Renal pelvis (tissue), 12 donors: ENCODE results near the gene CCDC59. TPM values are rescaled to one million over a fixed set of nuclear protein-coding genes. Genes with fewer than 3 reads are reported as not detected.
"Not testable (repeated sequence)": the region's sequence is repeated elsewhere in the genome, so short reads cannot be mapped to it uniquely, and the experiment has no call there.

Source experiments
- DNase-seq: peaks from one replicate; pipeline ENCODE4 v3.0.0-alpha.2; 2013
- long read RNA-seq, 16 experiments: transcript quantifications; one replicate each; lab custom pipeline, GENCODE V29; 2026
- polyA plus RNA-seq, 3 donors: library from polyadenylated mRNA; unstranded; fragments of 120-200 nt; gene quantifications; one replicate each; pipeline ENCODE4 v1.2.1, GENCODE V29; 2013; ENCODE audit not compliant: insufficient read length in 3 of 3

The CCDC59 gene
- polyA plus RNA-seq: 10 to 100 TPM; 45.8 to 54.0 (median 46.9) TPM
- long read RNA-seq, donor 1, transcript CCDC59-201 (4 exons, 1,983 nt): major isoform, 7 of 21 reads
- long read RNA-seq, donor 1, partial matches to known transcripts: 5 of 21 reads
- long read RNA-seq, donor 1, other reads (novel, unspliced or antisense): 0 of 21 reads
- long read RNA-seq, donor 2, transcript CCDC59-201 (4 exons, 1,983 nt): major isoform, 6 of 15 reads
- long read RNA-seq, donor 2, partial matches to known transcripts: 0 of 15 reads
- long read RNA-seq, donor 2, other reads (novel, unspliced or antisense): 0 of 15 reads
- long read RNA-seq, donor 3, partial matches to known transcripts: 0 of 14 reads
- long read RNA-seq, donor 3, other reads (novel, unspliced or antisense): 0 of 14 reads
- long read RNA-seq, donor 4, transcript CCDC59-204 (2 exons, 2,101 nt): minor isoform, 5 of 22 reads
- long read RNA-seq, donor 4, transcript CCDC59-201 (4 exons, 1,983 nt): major isoform, 6 of 22 reads
- long read RNA-seq, donor 4, partial matches to known transcripts: 0 of 22 reads
- long read RNA-seq, donor 4, other reads (novel, unspliced or antisense): 0 of 22 reads
- long read RNA-seq, donor 5, transcript CCDC59-201 (4 exons, 1,983 nt): major isoform, 9 of 21 reads
- long read RNA-seq, donor 5, partial matches to known transcripts: 5 of 21 reads
- long read RNA-seq, donor 5, other reads (novel, unspliced or antisense): 0 of 21 reads
- long read RNA-seq, donor 6, transcript CCDC59-201 (4 exons, 1,983 nt): major isoform, 8 of 19 reads
- long read RNA-seq, donor 6, transcript CCDC59-203 (4 exons, 984 nt): minor isoform, 7 of 19 reads
- long read RNA-seq, donor 6, partial matches to known transcripts: 0 of 19 reads
- long read RNA-seq, donor 6, other reads (novel, unspliced or antisense): 0 of 19 reads
- long read RNA-seq, donor 7, transcript CCDC59-203 (4 exons, 984 nt): major isoform, 5 of 16 reads
- long read RNA-seq, donor 7, transcript CCDC59-201 (4 exons, 1,983 nt): major isoform, 5 of 16 reads
- long read RNA-seq, donor 7, partial matches to known transcripts: 0 of 16 reads
- long read RNA-seq, donor 7, other reads (novel, unspliced or antisense): 0 of 16 reads
- long read RNA-seq, donor 8, partial matches to known transcripts: 0 of 10 reads
- long read RNA-seq, donor 8, other reads (novel, unspliced or antisense): 0 of 10 reads
- long read RNA-seq, donor 9, transcript CCDC59-203 (4 exons, 984 nt): major isoform, 7 of 22 reads
- long read RNA-seq, donor 9, transcript CCDC59-207 (2 exons, 600 nt): minor isoform, 5 of 22 reads
- long read RNA-seq, donor 9, partial matches to known transcripts: 0 of 22 reads
- long read RNA-seq, donor 9, other reads (novel, unspliced or antisense): 0 of 22 reads
- long read RNA-seq, donor 10, transcript CCDC59-201 (4 exons, 1,983 nt): minor isoform, 5 of 30 reads
- long read RNA-seq, donor 10, transcript CCDC59-207 (2 exons, 600 nt): major isoform, 6 of 30 reads
- long read RNA-seq, donor 10, partial matches to known transcripts: 6 of 30 reads
- long read RNA-seq, donor 10, other reads (novel, unspliced or antisense): 7 of 30 reads
- long read RNA-seq, donor 11, transcript CCDC59-207 (2 exons, 600 nt): major isoform, 8 of 26 reads
- long read RNA-seq, donor 11, transcript CCDC59-202 (2 exons, 553 nt): minor isoform, 6 of 26 reads
- long read RNA-seq, donor 11, transcript CCDC59-203 (4 exons, 984 nt): minor isoform, 7 of 26 reads
- long read RNA-seq, donor 11, partial matches to known transcripts: 0 of 26 reads
- long read RNA-seq, donor 11, other reads (novel, unspliced or antisense): 0 of 26 reads
- long read RNA-seq, donor 12, transcript CCDC59-207 (2 exons, 600 nt): major isoform, 8 of 50 reads
- long read RNA-seq, donor 12, transcript CCDC59-203 (4 exons, 984 nt): minor isoform, 5 of 50 reads
- long read RNA-seq, donor 12, partial matches to known transcripts: 19 of 50 reads
- long read RNA-seq, donor 12, other reads (novel, unspliced or antisense): 9 of 50 reads
- long read RNA-seq, donor 13, partial matches to known transcripts: 6 of 22 reads
- long read RNA-seq, donor 13, other reads (novel, unspliced or antisense): 5 of 22 reads
- long read RNA-seq, donor 14: 0 reads
- long read RNA-seq, donor 15, transcript CCDC59-203 (4 exons, 984 nt): major isoform, 10 of 33 reads
- long read RNA-seq, donor 15, transcript CCDC59-207 (2 exons, 600 nt): minor isoform, 5 of 33 reads
- long read RNA-seq, donor 15, transcript CCDC59-201 (4 exons, 1,983 nt): minor isoform, 7 of 33 reads
- long read RNA-seq, donor 15, partial matches to known transcripts: 7 of 33 reads
- long read RNA-seq, donor 15, other reads (novel, unspliced or antisense): 0 of 33 reads
- long read RNA-seq, donor 16, transcript CCDC59-201 (4 exons, 1,983 nt): major isoform, 8 of 20 reads
- long read RNA-seq, donor 16, transcript CCDC59-207 (2 exons, 600 nt): minor isoform, 5 of 20 reads
- long read RNA-seq, donor 16, transcript CCDC59-202 (2 exons, 553 nt): minor isoform, 5 of 20 reads
- long read RNA-seq, donor 16, partial matches to known transcripts: 0 of 20 reads
- long read RNA-seq, donor 16, other reads (novel, unspliced or antisense): 0 of 20 reads

- peak; percentile 98 for DNase-seq
These were observed at the start of gene CCDC59, which contains the start of gene METTL25 for GRCh38 chr12:82358200-82359114. Gene CCDC59 (minus strand): TSS chr12:82358387. CDS start chr12:82358376, 11 bp downstream. Gene METTL25 (plus strand): TSS chr12:82358529. CDS start chr12:82358566, 37 bp downstream.

- DNase-seq: no peak
These were observed 49.3 kb upstream of the CCDC59 start for GRCh38 chr12:82407481-82407880.

- DNase-seq: no peak
These were observed 48.5 kb upstream of the CCDC59 start for GRCh38 chr12:82406651-82407050.

- no peak for DNase-seq
These were observed 42.6 kb upstream of the CCDC59 start for GRCh38 chr12:82400819-82401218.

GRCh38 chr12:82398879-82399278 is 40.7 kb upstream of the CCDC59 start:
- DNase-seq: no peak

- DNase-seq: no peak
These were observed 25.9 kb upstream of the CCDC59 start for GRCh38 chr12:82383930-82384552.

- DNase-seq: no peak
These were observed 20.8 kb upstream of the CCDC59 start for GRCh38 chr12:82378997-82379396.

GRCh38 chr12:82375201-82375600 is 17.0 kb upstream of the CCDC59 start:
- DNase-seq: no peak

GRCh38 chr12:82366197-82366596 is 8.0 kb upstream of the CCDC59 start:
- DNase-seq: no peak

GRCh38 chr12:82363990-82364389 is 5.8 kb upstream of the CCDC59 start:
- DNase-seq: no peak

- no peak for DNase-seq
These were observed 3.3 kb upstream of the CCDC59 start for GRCh38 chr12:82361461-82361915.

GRCh38 chr12:82360834-82361233 is 2.6 kb upstream of the CCDC59 start:
- not testable (repeated sequence) for DNase-seq

GRCh38 chr12:82359115-82359478 is 910 bp upstream of the CCDC59 start:
- no peak for DNase-seq

GRCh38 chr12:82357845-82358199 is 365 bp downstream of the CCDC59 start:
- DNase-seq: no peak

GRCh38 chr12:82357340-82357739 is 847 bp downstream of the CCDC59 start:
- DNase-seq: no peak

- DNase-seq: no peak
These were observed 6.8 kb downstream of the CCDC59 start for GRCh38 chr12:82351390-82351789.

GRCh38 chr12:82350161-82350560 is 8.0 kb downstream of the CCDC59 start:
- DNase-seq: no peak
